ENCODE measurements around the gene CNNM3. TPM values are rescaled to one million over a fixed set of nuclear protein-coding genes. Genes with fewer than 3 reads are reported as not detected.
A peak's percentile ranks its signal among the peaks of the same experiment; 100 is the strongest.

Gene CNNM3
- total RNA-seq, 2 donors from 2014 or later: 4.2 to 7.9 TPM

DNA sequence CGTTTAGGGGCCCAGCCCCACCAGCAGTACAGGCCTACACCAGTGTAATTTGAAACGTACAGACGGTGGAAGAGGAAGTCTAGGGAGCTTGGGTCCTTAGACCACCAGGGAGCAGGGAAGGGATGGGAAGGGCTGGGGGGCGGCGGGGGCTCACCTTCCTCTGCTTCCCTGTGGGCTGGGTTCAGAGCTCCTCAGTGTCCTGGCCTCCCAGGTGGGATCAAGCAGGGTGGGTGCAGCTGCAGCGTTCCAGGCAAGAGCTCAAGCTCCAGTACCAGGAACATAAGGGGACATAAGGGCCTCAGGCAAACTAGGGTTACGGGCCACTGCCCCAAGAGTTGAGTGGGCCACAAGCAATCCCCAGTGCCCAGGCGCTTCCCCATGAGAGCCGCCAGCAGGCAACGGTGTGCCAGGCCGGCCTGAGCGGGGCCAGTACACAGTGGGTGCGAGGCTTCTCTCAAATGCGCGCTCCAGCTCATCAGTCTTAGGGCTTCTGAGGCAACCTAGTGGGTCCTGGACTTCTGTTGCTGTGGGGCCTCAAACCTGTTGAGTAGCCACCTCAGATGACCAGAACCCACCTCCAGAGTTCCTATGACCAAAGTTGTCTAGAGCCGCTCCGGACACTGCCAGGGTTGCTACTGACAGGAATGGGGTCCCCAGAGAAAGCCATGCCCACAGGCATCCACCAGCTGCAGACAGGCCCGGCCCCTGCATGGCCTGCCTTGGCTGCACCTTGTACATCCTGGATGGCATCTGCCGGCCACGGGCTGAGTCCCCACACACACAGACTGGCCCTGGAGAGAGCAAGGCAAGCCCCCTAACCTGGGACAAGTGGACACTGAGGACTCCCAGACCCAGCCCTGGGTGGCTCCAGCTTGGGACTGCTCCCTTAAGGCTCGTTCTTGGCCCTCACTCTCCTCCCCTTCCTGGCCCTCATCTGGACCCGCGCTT, 22.6 kb downstream of the CNNM3 start:
- Histone ChIP-seq H3K27ac (peak overlapping the region in 1 of 2 donors; percentile 85), H3K4me3 (no peak overlapping the region), H3K9me3 (no peaks in the 10 kb centered on the region), H3K27me3 (no peaks in the 10 kb centered on the region), H3K4me1 (peaks cover 0 to 33% of the 10 kb centered on the region in 2 donors), H3K36me3 (peaks cover 14% of the 10 kb centered on the region)
- no peak for TF ChIP-seq CTCF (IDR thresholded peaks at IDR 0.05)
- DNase-seq (ENCODE audit: low spot score): no peak

DNA sequence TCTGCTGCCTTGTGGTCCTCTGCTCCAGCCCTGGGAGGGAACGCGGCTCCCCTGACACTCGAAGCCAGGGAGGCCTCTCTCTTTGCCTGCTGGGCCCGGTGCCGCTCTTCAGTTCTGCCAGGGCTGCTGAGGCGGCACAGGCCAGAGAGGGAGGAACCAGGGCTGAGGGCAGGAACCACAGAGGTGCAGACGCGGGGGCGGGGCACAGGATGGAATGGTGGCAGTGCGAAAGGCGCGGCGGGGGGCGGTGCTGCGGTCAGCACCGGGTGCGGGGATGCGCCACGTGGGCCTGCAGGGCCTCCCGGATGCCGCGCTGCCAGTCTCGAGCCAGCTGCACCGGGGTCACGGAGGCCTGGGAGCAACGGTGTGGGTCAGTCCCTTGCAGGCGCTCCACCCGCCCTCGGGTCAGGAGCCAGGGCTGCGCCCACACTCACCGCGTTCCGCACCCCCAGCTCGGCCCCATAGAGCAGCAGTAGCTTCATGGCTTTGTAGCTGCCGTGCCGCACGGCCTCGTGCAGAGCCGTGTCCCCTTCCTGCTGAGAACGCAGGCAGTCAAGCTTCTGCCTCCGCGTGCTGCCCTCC, 23.3 kb downstream of the CNNM3 start:
- Histone ChIP-seq H3K36me3 (peaks cover 14% of the 10 kb centered on the region), H3K4me1 (peaks cover 0 to 40% of the 10 kb centered on the region in 2 donors), H3K9me3 (no peaks in the 10 kb centered on the region), H3K27me3 (no peaks in the 10 kb centered on the region), H3K4me3 (no peak overlapping the region), H3K27ac (peak overlapping the region in 1 of 2 donors; percentile 85)
- no peak for DNase-seq (ENCODE audit: low spot score)
- TF ChIP-seq CTCF (IDR thresholded peaks at IDR 0.05): no peak

GRCh38 chr2:96839875-96840850, 24.1 kb downstream of the CNNM3 start:
- Histone ChIP-seq H3K4me3 (no peak overlapping the region), H3K4me1 (peaks cover 0 to 45% of the 10 kb centered on the region in 2 donors), H3K27me3 (no peaks in the 10 kb centered on the region), H3K36me3 (peaks cover 14% of the 10 kb centered on the region), H3K9me3 (no peaks in the 10 kb centered on the region), H3K27ac (peak overlapping the region in 1 of 2 donors; percentile 85)
- DNase-seq (ENCODE audit: low spot score): no peak
- no peak for TF ChIP-seq CTCF (IDR thresholded peaks at IDR 0.05)

DNA sequence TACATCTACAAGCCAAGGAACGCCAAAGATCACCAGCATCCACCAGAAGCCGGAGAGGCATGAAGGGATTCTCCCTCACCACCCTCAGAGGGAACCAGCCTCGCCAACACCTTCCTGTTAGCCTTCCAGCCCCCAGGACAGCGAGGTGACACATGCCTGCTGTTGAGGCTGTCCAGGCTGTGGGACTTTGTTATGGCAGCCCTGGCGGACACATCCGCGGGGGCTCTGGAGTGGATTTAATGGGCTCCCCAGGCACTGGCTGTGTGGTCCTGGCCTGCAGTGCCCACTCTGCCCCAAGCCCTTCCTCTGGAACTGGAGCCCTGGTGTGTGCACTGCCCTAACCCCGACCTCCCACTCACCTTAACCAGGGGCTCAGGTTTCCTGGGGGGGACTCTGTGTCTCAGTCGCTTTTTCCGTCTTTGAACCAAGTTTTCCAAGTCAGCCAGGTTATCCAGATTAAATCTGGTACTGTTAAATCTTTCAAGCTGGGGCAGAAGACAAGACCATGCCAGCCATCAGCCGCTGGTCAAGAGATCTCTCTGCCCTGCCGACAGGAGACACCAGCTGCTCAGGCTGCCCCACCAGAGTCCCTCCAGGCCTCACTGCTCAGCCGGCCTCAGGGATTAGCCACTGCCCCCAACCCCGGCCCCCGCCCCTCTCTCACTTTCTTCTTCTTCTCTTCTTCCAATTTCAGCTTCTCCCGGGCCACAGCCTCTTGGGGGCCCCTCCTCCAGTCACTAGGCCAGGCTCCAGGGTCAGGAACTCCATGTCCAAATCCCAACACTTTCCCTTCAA, 25.8 kb downstream of the CNNM3 start:
- H3K27me3 ChIP-seq: no peaks in the 10 kb centered on the region
- no peaks in the 10 kb centered on the region for H3K9me3 ChIP-seq
- DNase-seq (ENCODE audit: low spot score): no peak
- H3K36me3 ChIP-seq: peaks cover 21% of the 10 kb centered on the region
- TF ChIP-seq CTCF (IDR thresholded peaks at IDR 0.05): no peak
- H3K4me1 ChIP-seq: peaks cover 0 to 45% of the 10 kb centered on the region in 2 donors
- peak overlapping the region; percentile 14 to 25 for H3K4me3 ChIP-seq
- peak overlapping the region; percentile 85 to 92 for H3K27ac ChIP-seq

DNA sequence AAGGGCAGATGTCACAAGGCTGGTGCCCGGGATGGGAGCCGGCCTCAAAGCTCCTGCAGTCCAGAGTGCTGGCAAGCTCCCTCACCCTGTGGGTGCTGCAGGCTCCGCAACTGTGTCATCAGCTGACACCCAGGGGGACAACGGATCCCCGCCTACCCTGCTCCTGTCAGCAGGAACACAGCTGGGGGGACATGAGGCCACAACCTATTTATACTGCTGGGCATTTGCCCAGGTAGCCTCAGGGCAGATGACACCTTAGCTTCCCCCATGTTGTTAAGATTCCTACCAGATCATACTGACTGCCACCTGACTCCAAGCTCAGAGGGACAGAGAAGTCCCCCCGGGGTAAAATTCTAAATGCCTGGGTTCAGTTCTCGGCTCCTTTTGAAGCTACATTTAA, 26.5 kb downstream of the CNNM3 start:
- peaks cover 24% of the 10 kb centered on the region for H3K36me3 ChIP-seq
- peaks cover 0 to 45% of the 10 kb centered on the region in 2 donors for H3K4me1 ChIP-seq
- H3K27ac ChIP-seq: peak overlapping the region; percentile 85 to 92
- no peaks in the 10 kb centered on the region for H3K27me3 ChIP-seq
- peak; percentile 75 for DNase-seq (ENCODE audit: low spot score)
- H3K4me3 ChIP-seq: peak overlapping the region in 1 of 2 donors; percentile 25
- no peaks in the 10 kb centered on the region for H3K9me3 ChIP-seq
- TF ChIP-seq CTCF (IDR thresholded peaks at IDR 0.05): no peak
